ENCODE results near the gene EXT2. TPM values are rescaled to one million over a fixed set of nuclear protein-coding genes. Genes with fewer than 3 reads are reported as not detected.

EXT2 gene
- total RNA-seq, 4 donors from 2014 or later = 63.9 to 66.6 (median 65.9) TPM

DNA sequence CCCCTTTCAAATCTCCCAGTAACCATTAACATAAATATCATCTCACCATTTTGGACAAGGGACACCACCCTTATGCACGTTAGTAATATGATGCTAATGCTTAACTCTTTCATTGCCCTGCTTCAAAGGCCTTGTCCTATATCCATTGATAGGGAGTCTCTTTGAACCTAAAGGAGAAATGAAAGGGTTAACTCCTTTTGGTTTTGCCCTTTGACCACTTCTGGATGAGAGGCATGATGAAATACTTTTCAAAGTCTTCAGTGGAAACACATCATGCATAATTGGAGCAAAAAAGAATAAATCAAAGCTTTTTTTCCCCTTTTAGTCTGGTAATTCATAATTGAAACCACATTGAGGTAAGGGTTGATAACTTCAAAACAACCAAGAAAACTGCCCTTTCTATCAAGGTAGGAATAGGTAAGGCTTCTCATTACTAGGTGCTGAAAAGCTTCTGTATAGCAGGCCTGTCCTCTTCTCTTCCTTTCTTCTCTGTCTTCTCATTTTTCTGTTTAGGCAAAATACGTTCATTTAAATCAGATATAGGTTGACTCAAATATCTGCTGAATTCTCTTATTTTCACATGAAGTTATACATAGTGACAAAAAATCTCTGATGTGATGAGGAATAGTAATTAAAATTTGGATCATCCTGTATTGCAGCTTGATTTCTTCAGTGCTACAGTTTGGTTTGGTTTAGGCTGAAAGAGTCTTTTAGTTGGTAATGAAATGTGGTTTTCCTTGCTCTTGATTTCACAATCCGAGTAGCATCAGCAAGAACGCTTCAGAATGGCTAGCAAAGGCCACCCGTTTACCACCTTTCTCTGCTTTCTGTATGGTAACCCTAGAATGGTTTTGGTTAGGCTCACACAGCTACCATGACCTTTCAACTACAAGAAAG is 94.8 kb downstream of the EXT2 start:
- Histone ChIP-seq H3K27ac (no peak overlapping the region), H3K9me3 (peaks cover 0 to 13% (median 0%) of the 10 kb centered on the region in 3 donors), H3K4me1 (no peaks in the 10 kb centered on the region), H3K36me3 (peaks cover 0 to 25% of the 10 kb centered on the region in 2 donors), H3K27me3 (no peaks in the 10 kb centered on the region), H3K4me3 (no peak overlapping the region)
- 89 to 91% methylated on average over 5 of the region's 5 CpGs for WGBS, 2 donors (ENCODE audit: low coverage in 1 of 2)
- no peak for TF ChIP-seq POLR2A (IDR thresholded peaks at IDR 0.05)
- TF ChIP-seq POLR2AphosphoS5 (IDR thresholded peaks at IDR 0.05) = no peak
- TF ChIP-seq, protein P1, sequence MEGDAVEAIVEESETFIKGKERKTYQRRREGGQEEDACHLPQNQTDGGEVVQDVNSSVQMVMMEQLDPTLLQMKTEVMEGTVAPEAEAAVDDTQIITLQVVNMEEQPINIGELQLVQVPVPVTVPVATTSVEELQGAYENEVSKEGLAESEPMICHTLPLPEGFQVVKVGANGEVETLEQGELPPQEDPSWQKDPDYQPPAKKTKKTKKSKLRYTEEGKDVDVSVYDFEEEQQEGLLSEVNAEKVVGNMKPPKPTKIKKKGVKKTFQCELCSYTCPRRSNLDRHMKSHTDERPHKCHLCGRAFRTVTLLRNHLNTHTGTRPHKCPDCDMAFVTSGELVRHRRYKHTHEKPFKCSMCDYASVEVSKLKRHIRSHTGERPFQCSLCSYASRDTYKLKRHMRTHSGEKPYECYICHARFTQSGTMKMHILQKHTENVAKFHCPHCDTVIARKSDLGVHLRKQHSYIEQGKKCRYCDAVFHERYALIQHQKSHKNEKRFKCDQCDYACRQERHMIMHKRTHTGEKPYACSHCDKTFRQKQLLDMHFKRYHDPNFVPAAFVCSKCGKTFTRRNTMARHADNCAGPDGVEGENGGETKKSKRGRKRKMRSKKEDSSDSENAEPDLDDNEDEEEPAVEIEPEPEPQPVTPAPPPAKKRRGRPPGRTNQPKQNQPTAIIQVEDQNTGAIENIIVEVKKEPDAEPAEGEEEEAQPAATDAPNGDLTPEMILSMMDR (IDR thresholded peaks at IDR 0.05) = no peak
- TF ChIP-seq EP300 (IDR thresholded peaks at IDR 0.05) = no peak
- no peak for ATAC-seq

DNA sequence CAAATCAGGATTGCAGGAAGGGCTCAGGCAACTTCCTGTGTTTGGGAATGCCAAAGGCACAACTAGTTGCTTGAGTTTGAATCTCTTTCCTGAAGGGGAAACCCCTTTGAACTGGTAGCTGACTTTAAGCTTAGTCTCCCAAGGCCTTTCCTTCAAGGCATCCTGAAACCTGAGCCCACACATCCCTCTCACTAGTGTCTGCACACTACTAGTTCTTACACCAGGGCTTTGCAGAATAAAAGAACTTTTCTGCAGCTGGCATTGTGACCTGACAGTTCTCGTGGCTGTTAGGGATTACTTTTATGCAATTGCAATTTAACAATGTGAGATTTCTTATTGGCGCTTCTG is 95.4 kb downstream of the EXT2 start:
- Histone ChIP-seq H3K36me3 (peaks cover 0 to 25% of the 10 kb centered on the region in 2 donors), H3K4me1 (no peaks in the 10 kb centered on the region), H3K9me3 (peaks cover 0 to 13% (median 0%) of the 10 kb centered on the region in 3 donors), H3K27me3 (no peaks in the 10 kb centered on the region), H3K27ac (no peak overlapping the region), H3K4me3 (no peak overlapping the region)
- no peak for TF ChIP-seq POLR2AphosphoS5 (IDR thresholded peaks at IDR 0.05)
- 100% methylated on average over 1 of the region's 2 CpGs for WGBS, 2 donors (ENCODE audit: low coverage in 1 of 2)
- ATAC-seq = no peak

DNA sequence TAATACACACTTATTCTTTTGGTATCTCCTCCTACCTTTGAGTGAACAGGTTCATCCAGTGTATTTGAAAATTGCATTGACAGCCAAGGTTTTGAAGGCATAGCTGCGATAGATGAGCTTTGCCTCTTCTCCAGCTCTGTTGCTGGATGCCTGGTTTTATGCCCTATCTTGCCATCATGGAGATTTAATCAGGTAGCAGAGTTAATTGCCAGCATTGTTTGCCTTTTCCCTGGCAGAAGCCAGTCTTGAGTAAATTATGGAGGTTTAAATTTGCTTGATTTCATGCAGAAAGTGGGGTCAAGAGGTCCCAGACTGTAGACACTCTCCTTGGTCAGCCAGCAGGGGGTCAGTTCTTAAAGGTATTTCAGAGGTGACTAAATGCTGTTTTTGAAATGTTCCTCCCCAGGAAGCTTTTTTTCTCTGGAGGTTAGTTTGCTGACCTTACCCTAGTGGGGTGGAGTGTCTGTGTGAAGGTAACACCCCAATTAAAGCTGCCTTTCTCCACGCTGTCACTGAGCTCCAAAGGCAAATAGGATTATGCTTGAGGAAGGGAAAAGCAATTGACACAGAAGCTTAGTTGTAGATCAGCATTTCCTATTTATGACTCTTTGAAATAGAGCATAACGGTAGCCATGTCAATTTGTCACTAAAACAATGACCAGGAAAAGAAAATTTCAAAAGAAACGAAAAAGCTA is 96.0 kb downstream of the EXT2 start:
- H3K36me3 ChIP-seq = peaks cover 0 to 25% of the 10 kb centered on the region in 2 donors
- WGBS, 2 donors (ENCODE audit: low coverage in 1 of 2) = 95 to 99% methylated on average over 3 to 4 of the region's 4 CpGs
- H3K4me1 ChIP-seq = no peaks in the 10 kb centered on the region
- TF ChIP-seq POLR2AphosphoS5 (IDR thresholded peaks at IDR 0.05) (no peak), POLR2A (IDR thresholded peaks at IDR 0.05) (no peak), EP300 (IDR thresholded peaks at IDR 0.05) (no peak)
- TF ChIP-seq, protein P1 (IDR thresholded peaks at IDR 0.05) = no peak
- H3K27me3 ChIP-seq = no peaks in the 10 kb centered on the region
- no peak for ATAC-seq
- H3K4me3 ChIP-seq = no peak overlapping the region
- peaks cover 0 to 13% (median 0%) of the 10 kb centered on the region in 3 donors for H3K9me3 ChIP-seq
- no peak overlapping the region for H3K27ac ChIP-seq

DNA sequence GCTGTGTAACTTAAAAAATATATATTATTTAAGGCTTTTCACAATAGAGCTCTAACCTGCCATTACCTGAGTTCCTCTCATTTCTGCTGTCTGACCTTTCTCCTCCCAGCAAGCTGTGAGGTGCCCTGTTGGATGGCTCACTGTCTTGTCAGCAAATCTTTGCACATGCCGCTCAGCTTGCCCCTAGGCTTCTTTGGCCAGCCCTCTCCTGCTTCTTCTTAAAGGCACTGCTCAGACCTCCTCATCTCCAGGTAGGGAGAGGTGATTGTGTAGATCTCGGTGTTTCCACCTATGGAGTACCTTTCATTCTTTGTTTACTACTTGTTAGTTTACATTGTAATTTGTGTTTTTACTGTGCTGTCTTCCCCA is 96.5 kb downstream of the EXT2 start:
- no peak overlapping the region for H3K4me3 ChIP-seq
- 95 to 100% methylated on average over 1 to 2 of the region's 2 CpGs for WGBS, 2 donors (ENCODE audit: low coverage in 1 of 2)
- ATAC-seq = no peak

DNA sequence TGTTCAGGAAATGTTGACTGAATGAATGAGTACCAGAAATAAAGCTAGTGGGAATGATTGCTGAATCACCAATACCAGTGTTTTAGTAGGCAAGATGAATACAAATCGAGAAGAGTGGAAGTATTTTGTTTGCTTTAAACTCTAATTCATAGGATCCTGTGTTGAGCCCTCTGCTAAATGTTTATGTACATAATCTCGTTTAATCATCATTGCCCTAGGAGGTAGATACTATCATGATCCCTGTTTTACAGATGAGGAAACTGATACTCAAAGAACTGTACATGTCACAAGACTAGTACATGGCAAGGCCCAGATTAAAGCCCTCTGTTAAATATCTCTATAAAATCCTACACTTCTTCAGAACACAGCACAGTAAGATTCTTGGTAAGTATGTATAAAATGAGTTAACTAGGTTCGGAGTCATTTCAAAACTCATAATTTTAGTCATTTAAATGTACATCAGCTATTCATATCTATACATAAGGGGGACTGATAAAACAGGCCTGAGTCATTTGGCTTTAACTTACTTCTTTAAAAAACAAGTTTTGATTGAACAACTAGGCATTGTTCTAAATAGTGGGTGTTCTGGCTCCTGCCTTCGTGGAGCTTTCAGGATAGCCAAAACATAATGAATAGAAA is 97.1 kb downstream of the EXT2 start:
- peaks cover 0 to 13% (median 0%) of the 10 kb centered on the region in 3 donors for H3K9me3 ChIP-seq
- no peaks in the 10 kb centered on the region for H3K4me1 ChIP-seq
- no peak for ATAC-seq
- H3K27me3 ChIP-seq = no peaks in the 10 kb centered on the region
- WGBS, 2 donors (ENCODE audit: low coverage in 1 of 2) = 70 to 74% methylated on average over 4 of the region's 4 CpGs
- no peak overlapping the region for H3K4me3 ChIP-seq
- TF ChIP-seq POLR2A (IDR thresholded peaks at IDR 0.05) (no peak), POLR2AphosphoS5 (IDR thresholded peaks at IDR 0.05) (no peak), EP300 (IDR thresholded peaks at IDR 0.05) (no peak)
- TF ChIP-seq, protein P1 (IDR thresholded peaks at IDR 0.05) = no peak
- H3K36me3 ChIP-seq = peaks cover 0 to 33% of the 10 kb centered on the region in 2 donors
- no peak overlapping the region for H3K27ac ChIP-seq

More for the DNA sequence above, 96.5 kb downstream of the EXT2 start:
- Histone ChIP-seq H3K27ac (no peak overlapping the region), H3K4me1 (no peaks in the 10 kb centered on the region), H3K27me3 (no peaks in the 10 kb centered on the region), H3K36me3 (peaks cover 0 to 29% of the 10 kb centered on the region in 2 donors), H3K9me3 (peaks cover 0 to 13% (median 0%) of the 10 kb centered on the region in 3 donors)
- TF ChIP-seq, protein P1 (IDR thresholded peaks at IDR 0.05) = no peak
